ENCODE data around the gene CDK3.
"Not testable (repeated sequence)": the region's sequence is repeated elsewhere in the genome, so short reads cannot be mapped to it uniquely, and the experiment has no call there.

CDK3 gene

GRCh38 chr17:76000755-76001521, at the start of gene CDK3:
TSS of gene CDK3 (plus strand) at chr17:76000855. CDS start at chr17:76001426, 571 bp downstream.
- no peak for DNase-seq (ENCODE audit: low spot score)

DNA sequence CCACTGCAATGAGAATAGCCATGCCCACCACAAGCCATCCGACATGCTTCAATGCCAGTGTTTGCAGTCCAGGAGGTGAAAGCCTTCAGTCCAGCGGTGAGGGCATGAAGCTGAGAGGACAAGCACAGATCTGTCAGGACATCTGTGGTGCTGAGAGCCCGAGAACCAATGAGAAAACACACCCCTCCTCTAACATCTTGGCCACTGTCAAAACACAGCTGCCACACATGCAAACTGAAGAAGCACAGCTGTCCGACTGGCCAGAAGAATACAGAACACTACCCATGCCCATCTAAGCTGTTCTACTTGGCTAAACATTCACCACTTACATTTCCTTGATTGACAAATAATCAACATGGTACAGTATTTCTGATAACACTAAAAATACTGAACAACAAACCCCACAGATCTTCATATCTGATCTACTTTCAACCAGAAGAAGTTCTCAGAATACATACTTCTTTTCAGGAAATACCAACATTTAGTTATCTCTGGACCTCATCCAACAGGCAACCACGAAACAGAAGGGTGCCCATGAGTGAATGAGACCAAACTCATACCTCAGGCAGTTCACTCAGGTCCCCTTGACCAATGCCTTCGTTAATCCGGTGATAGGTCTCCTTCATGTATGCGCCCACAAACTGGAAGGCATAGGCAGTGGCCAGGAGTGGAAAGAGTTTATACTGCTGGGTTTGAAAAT, 49.6 kb upstream of the CDK3 start:
- DNase-seq (ENCODE audit: low spot score): no peak

- DNase-seq (ENCODE audit: low spot score): no peak
Measured at GRCh38 chr17:75959051-75959838, 41.4 kb upstream of the CDK3 start.

GRCh38 chr17:75959839-75960511, 40.7 kb upstream of the CDK3 start:
- no peak for DNase-seq (ENCODE audit: low spot score)

DNA sequence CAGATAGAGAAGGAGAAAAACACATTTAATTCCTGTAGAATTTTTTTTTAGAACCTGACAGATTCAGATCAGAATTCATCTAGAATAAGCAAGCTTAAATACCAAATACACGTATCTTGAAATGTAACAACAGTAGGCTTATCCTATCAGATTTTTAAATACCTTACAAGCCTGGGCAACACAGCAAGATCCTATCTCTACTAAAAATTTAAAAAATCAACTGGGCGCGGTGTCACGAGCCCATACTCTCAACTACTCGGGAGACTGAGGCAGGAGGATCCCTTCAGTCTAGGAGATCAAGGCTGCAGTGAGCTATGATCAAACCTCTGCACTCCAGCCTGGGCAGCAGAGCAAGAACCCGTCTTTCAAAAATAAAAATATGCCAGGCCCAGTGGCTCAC, 35.2 kb upstream of the CDK3 start:
- DNase-seq (ENCODE audit: low spot score): no peak

DNA sequence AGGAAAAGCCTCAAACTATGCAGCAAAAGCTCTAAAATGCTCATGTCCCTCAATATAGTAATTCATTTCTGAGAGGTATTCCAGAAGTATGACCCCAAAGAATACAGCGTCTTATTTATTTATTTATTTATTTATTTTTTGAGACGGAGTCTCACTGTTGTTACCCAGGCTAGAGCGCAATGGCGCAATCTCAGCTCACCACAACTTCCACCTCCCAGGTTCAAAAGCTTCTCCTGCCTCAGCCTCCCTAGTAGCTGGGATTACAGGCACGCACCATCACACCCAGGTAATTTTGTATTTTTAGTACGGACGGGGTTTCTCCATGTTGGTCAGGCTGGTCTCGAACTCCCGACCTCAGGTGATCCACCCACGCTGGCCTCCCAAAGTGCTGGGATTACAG, 31.6 kb upstream of the CDK3 start:
- DNase-seq (ENCODE audit: low spot score): not testable (repeated sequence)

GRCh38 chr17:75970011-75970523, 30.6 kb upstream of the CDK3 start:
- peak; percentile 57 for DNase-seq (ENCODE audit: low spot score)

- no peak for DNase-seq (ENCODE audit: low spot score)
Measured at GRCh38 chr17:75970626-75971025, 30.0 kb upstream of the CDK3 start.

- not testable (repeated sequence) for DNase-seq (ENCODE audit: low spot score)
Measured at GRCh38 chr17:75975187-75975586, 25.5 kb upstream of the CDK3 start.

DNA sequence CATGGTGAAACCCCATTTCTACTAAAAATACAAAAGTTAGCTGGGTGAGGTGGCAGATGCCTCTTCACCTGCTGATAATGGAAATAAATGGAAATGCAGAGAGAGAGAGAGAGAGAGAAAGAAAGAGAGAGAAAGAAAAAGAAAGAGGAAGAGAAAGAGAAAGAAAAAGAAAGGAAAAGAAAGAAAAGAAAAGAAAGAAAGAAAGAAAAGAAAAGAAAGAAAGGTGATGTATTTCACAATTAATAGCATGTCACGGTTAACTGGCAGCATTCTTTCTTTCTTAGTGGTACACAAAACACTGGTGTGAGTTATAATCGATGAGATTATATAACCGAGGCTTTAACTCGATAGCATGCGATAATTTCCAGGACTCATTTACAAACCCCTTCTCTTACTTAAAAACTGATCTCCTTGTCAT, 24.9 kb upstream of the CDK3 start:
- no peak for DNase-seq (ENCODE audit: low spot score)

- no peak for DNase-seq (ENCODE audit: low spot score)
Measured at GRCh38 chr17:75976175-75976848, 24.3 kb upstream of the CDK3 start.

- DNase-seq (ENCODE audit: low spot score): peak; percentile 95
Measured at GRCh38 chr17:75978938-75979704, 21.5 kb upstream of the CDK3 start, which contains the start of the genes ACOX1 and TEN1. TSS of gene ACOX1 (minus strand) at chr17:75979166. CDS start at chr17:75979073, 93 bp downstream. TSS of gene TEN1 (plus strand) at chr17:75979240. CDS start at chr17:75986193, 6,953 bp downstream.

GRCh38 chr17:75979705-75980187, 20.9 kb upstream of the CDK3 start:
- DNase-seq (ENCODE audit: low spot score): no peak

DNA sequence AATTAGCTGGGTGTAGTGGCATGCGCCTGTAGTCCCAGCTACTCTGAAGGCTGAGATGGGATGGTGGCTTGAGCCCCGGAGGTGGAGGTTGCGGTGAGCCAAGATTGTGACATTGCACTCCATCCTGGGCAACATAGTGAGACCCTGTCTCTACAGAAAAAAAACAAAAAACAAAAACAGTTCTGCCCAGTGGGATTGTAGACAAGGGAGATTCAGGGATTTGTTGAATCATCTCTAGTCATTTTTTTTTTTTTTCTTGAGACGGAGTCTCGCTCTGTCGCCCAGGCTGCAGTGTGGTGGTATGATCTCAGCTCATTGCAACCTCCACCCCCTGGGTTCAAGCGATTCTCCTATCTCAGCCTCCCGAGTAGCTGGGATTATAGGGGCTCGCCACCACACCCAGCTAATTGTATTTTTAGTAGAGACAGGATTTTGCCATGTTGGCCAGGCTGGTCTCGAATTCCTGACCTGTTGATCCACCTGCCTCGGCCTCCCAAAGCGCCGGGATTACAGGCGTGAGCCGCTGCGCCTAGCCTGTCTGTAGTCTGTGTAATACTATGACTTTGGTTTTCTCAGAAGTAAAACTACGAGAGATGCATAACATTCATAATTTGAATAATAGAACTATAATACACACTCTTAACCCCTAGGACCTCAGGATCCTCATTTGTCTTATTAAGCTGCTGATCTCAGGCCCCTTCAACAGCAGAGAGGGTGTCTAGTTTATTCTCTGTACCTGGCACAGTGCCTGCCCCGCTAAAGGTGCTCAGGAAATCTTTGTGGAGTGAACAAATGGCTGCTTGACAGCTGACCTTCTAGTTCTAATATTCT, 20.3 kb upstream of the CDK3 start:
- DNase-seq (ENCODE audit: low spot score): no peak

DNA sequence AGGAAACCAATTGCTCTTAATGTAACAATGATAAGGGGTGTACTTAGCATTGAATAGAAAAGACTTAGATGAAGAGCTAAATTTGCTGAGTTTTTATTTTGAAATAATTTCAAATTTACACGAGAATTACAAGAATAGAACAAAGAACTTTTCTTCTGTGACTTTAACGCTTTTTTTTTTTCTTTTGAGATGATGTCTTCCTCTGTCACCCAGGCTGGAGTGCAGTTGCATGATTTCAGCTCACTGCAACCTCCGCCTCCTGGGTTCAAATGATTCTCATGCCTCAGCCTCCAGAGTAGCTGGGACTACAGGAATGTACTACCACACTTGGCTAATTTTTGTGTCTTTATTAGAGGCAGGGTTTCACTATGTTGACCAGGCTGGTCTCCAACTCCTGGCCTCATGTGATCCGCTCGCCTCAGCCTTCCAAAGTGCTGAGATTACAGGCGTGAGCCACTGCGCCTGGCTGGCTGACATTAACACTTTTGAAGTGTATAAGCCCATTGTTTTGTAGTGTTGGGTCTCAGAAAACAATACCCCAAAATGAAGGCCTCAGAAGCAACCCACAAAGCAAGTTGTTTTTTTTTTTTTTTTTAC, 19.5 kb upstream of the CDK3 start:
- DNase-seq (ENCODE audit: low spot score): no peak

- no peak for DNase-seq (ENCODE audit: low spot score)
Measured at GRCh38 chr17:75983501-75984181, 17.0 kb upstream of the CDK3 start.

- DNase-seq (ENCODE audit: low spot score): no peak
Measured at GRCh38 chr17:75985986-75986385, 14.7 kb upstream of the CDK3 start.

- no peak for DNase-seq (ENCODE audit: low spot score)
Measured at GRCh38 chr17:75987041-75987440, 13.6 kb upstream of the CDK3 start.

Data from kidney capillary endothelial cell (primary cell).